Spleen (tissue), 10 donors: ENCODE measurements around the gene CASP7. TPM values are rescaled to one million over a fixed set of nuclear protein-coding genes. Genes with fewer than 3 reads are reported as not detected.

Experiments used
- microRNA-seq, 3 donors: library from miRNA; unstranded; fragments of <30 nt; microRNA quantifications; one replicate each; pipeline versions ENCODE4 to v1.1.0, GENCODE V29; 2019 to 2020
- polyA plus RNA-seq, 3 donors: library from polyadenylated mRNA; stranded (reverse); fragments of 200-250 nt; gene quantifications; one replicate each; pipeline ENCODE4 v1.2.1, GENCODE V29; 2013
- total RNA-seq, 7 donors: library from RNA; depleted of rRNA in 3 of 7; stranded (reverse); fragments of >200 nt in 3 of 7; fragmentation: NEBNext Ultra II Directional in 4 of 7; extraction: Animal tissue kit (Norgen Biotek cat#: 25700) in 4 of 7; gene quantifications; one replicate each; pipeline versions ENCODE4 v1.1.0 to v1.2.1, GENCODE V29; 2016 to 2021
- donor health status: healthy with polysubstance abuse.
- donor health status: DM: no; HTN: no; CAD: no; lungs with moderate emphysema.
- donor health status: DM: no; HTN: no; CAD: no.
- donor health status: Bipolar disorder and iron deficiency.
- donor health status: healthy.
- donor health status: DM: no; HTN: no; CAD: no.
- donor health status: DM: yes; HTN: yes; CAD: no.

CASP7 gene
- total and polyA plus RNA-seq, 10 donors, result 10.4 to 27.3 (median 19.2) TPM

Small RNAs within 50 kb of the gene (microRNA-seq; reads per million reads assigned to microRNA genes)
- 0 reads per million in 3 donors for gene MIR4483

Other genes starting within 250 kb of the CASP7 start
- not detected for gene HABP2, start 126.9 kb upstream of the CASP7 start, total RNA-seq
- gene HABP2, start 126.9 kb upstream of the CASP7 start, polyA plus RNA-seq, result not detected
- under 1 TPM in 1 of 7 donors, not detected in 6; 0.13 TPM for gene NRAP, start 15.9 kb upstream of the CASP7 start, total RNA-seq
- gene NRAP, start 15.9 kb upstream of the CASP7 start, polyA plus RNA-seq, result under 1 TPM; 0.03 to 0.04 (median 0.03) TPM
- gene PLEKHS1, start 71.8 kb downstream of the CASP7 start, total RNA-seq, result not detected
- gene PLEKHS1, start 71.8 kb downstream of the CASP7 start, polyA plus RNA-seq, result under 1 TPM; 0.02 to 0.07 (median 0.03) TPM
- gene DCLRE1A, start 174.2 kb downstream of the CASP7 start, total RNA-seq, result 1 to 10 TPM; 5.2 to 8.3 (median 6.4) TPM
- gene DCLRE1A, start 174.2 kb downstream of the CASP7 start, polyA plus RNA-seq, result 1 to 10 TPM; 2.1 to 3.4 (median 3.1) TPM
- gene NHLRC2, start 174.7 kb downstream of the CASP7 start, total RNA-seq, result 10 to 100 TPM; 34.7 to 71.1 (median 50.9) TPM
- gene NHLRC2, start 174.7 kb downstream of the CASP7 start, polyA plus RNA-seq, result 1 to 10 TPM; 3.4 to 4.9 (median 4.2) TPM